Endothelial cell of umbilical vein (primary cell): Measurements from ENCODE around the gene PTGES3. TPM values are rescaled to one million over a fixed set of nuclear protein-coding genes. Genes with fewer than 3 reads are reported as not detected.

Experiments
- BruUV-seq: library from RNA; stranded (reverse); fragments of 400-500 nt; replicated peaks from 2 replicates; lab custom pipeline; 2021; lab: Mats Ljungman, UMichigan
- CTCF ChIA-PET: fragments of 300-600, 350-600 bp; sonication (Branson Sonifier 250); formaldehyde crosslinking; loops from one replicate; lab custom pipeline; 2021; ENCODE audit warnings: antibody characterized with exemption, inconsistent platforms; lab: Charles Lee
- POLR2A ChIA-PET: fragments of 300-600, 350-600 bp; sonication (Branson Sonifier 250); formaldehyde crosslinking; loops from one replicate; lab custom pipeline; 2021; ENCODE audit warnings: antibody characterized with exemption, inconsistent platforms; lab: Charles Lee
- DNase-seq: peaks from one replicate; pipeline ENCODE4 v3.0.0-alpha.2; 2011; ENCODE audit warnings: low read depth, low spot score
- FAIRE-seq: peaks from 2 replicates; lab custom pipeline; 2011; peaks lifted over from hg19 to GRCh38; lab: Jason Lieb, UNC
- H2AFZ ChIP-seq: 2 replicates; pipeline ENCODE4 v1.6.0; 2012; ENCODE audit warnings: low read depth, low read length, control low read depth, inconsistent platforms
- H3K27ac ChIP-seq: 2 replicates; pipeline ENCODE4 v1.5.1; 2011; ENCODE audit warnings: low read depth, mild to moderate bottlenecking, control low read depth, low read length, moderate library complexity; ENCODE audit not compliant: insufficient read depth
- H3K27me3 ChIP-seq, 2 experiments: 2 replicates each; pipeline versions ENCODE4 v1.6.0 to v1.6.1; 2011; ENCODE audit warnings: low read length in 2 of 2, mixed read lengths in 1 of 2; ENCODE audit not compliant: control insufficient read depth in 2 of 2, insufficient read depth in 2 of 2
- H3K36me3 ChIP-seq, 2 experiments: 2 replicates in 1 of 2; 3 replicates in 1 of 2; pipeline ENCODE4 v1.5.1; 2011; ENCODE audit warnings: low read length in 2 of 2, mild to moderate bottlenecking in 1 of 2, moderate library complexity in 1 of 2; ENCODE audit not compliant: control insufficient read depth in 2 of 2, insufficient read depth in 2 of 2; ENCODE audit errors: extremely low read depth in 1 of 2
- H3K4me1 ChIP-seq: 3 replicates; pipeline ENCODE4 v1.5.1; 2011; ENCODE audit warnings: mild to moderate bottlenecking, low read length; ENCODE audit not compliant: control insufficient read depth, insufficient read depth; ENCODE audit errors: extremely low read depth
- H3K4me2 ChIP-seq: 2 replicates; pipeline ENCODE4 v1.6.1; 2011; ENCODE audit warnings: low read length, control low read depth, mixed read lengths; ENCODE audit not compliant: insufficient read depth
- H3K4me3 ChIP-seq, 3 experiments: fragments of 200-600 bp in 1 of 3; sonication (generic), shearing (Covaris generic) in 1 of 3; replicated peaks in 1 of 3; 2 replicates each; pipeline ENCODE4 v1.5.1; 2011 to 2016; ENCODE audit warnings: control low read depth in 3 of 3, low read length in 3 of 3, mild to moderate bottlenecking in 2 of 3, inconsistent platforms in 1 of 3, low read depth in 1 of 3, moderate library complexity in 1 of 3; ENCODE audit not compliant: insufficient read depth in 1 of 3
- H3K79me2 ChIP-seq: 2 replicates; pipeline ENCODE4 v1.6.0; 2012; ENCODE audit warnings: low read length, inconsistent platforms; ENCODE audit not compliant: control insufficient read depth, insufficient read depth
- H3K9ac ChIP-seq: replicated peaks from 2 replicates; pipeline ENCODE3; 2011; ENCODE audit warnings: low read length, control low read depth; ENCODE audit not compliant: insufficient read depth; ENCODE audit errors: extremely low read depth
- H3K9me1 ChIP-seq: replicated peaks from 3 replicates; pipeline ENCODE4 v1.6.0; 2011; ENCODE audit warnings: mild to moderate bottlenecking, low read length; ENCODE audit not compliant: control insufficient read depth, insufficient read depth; ENCODE audit errors: extremely low read depth
- H3K9me3 ChIP-seq: replicated peaks from 2 replicates; pipeline ENCODE4 v1.5.1; 2012; ENCODE audit warnings: low read length, inconsistent platforms; ENCODE audit not compliant: control insufficient read depth, insufficient read depth
- H4K20me1 ChIP-seq: replicated peaks from 2 replicates; pipeline ENCODE3; 2011; ENCODE audit warnings: mild to moderate bottlenecking, low read length; ENCODE audit not compliant: control insufficient read depth, insufficient read depth; ENCODE audit errors: extremely low read depth
- CTCF ChIP-seq, 2 donors: IDR thresholded peaks; 1 replicate in 1 of 2; 2 replicates in 1 of 2; pipeline ENCODE4 v1.5.1; 2011; ENCODE audit warnings: low read length in 2 of 2, mild to moderate bottlenecking in 2 of 2, moderate library complexity in 2 of 2, control low read depth in 1 of 2, inconsistent platforms in 1 of 2, low read depth in 1 of 2; ENCODE audit not compliant: insufficient read depth in 1 of 2; ENCODE audit errors: extremely low read depth in 1 of 2
- EZH2 ChIP-seq: IDR thresholded peaks from 2 replicates; pipeline ENCODE4 v1.6.1; 2012; ENCODE audit warnings: borderline replicate concordance, low read depth, mild to moderate bottlenecking, moderate library complexity, low read length, inconsistent platforms; ENCODE audit not compliant: severe bottlenecking
- FOS ChIP-seq: IDR thresholded peaks from 2 replicates; pipeline ENCODE4 v1.6.1; 2011; ENCODE audit warnings: mild to moderate bottlenecking, low read length, moderate library complexity, borderline replicate concordance; ENCODE audit not compliant: insufficient read depth
- GATA2 ChIP-seq: IDR thresholded peaks from 2 replicates; pipeline ENCODE4 v1.7.0; 2011; ENCODE audit warnings: low read depth, mild to moderate bottlenecking, moderate library complexity, mixed read lengths, low read length; ENCODE audit not compliant: insufficient read length, insufficient read depth
- JUN ChIP-seq: IDR thresholded peaks from 2 replicates; pipeline ENCODE4 v1.6.1; 2011; ENCODE audit warnings: borderline replicate concordance, low read depth; ENCODE audit not compliant: insufficient read length, insufficient read depth
- MYC ChIP-seq: IDR thresholded peaks from one replicate; pipeline ENCODE4 v1.6.1; 2011; ENCODE audit warnings: mild to moderate bottlenecking, low read depth, low read length
- POLR2A ChIP-seq: IDR thresholded peaks from 2 replicates; pipeline ENCODE4 v1.6.1; 2012; ENCODE audit warnings: low read depth, mild to moderate bottlenecking, control low read depth, low read length
- POLR2AphosphoS5 ChIP-seq: IDR thresholded peaks from 2 replicates; pipeline ENCODE4 v1.6.1; 2012; ENCODE audit warnings: low read depth, mild to moderate bottlenecking, control low read depth, low read length, moderate library complexity; ENCODE audit not compliant: insufficient read depth
- dilution Hi-C: fragments of 300-500 bp; cut with MboI; formaldehyde crosslinking; loops from one replicate; pipeline ENCODE4 v1.15.0; 2019; ENCODE audit warnings: low sequenced_read_pairs; ENCODE audit not compliant: extremely low pct_ligation_motif_present
- intact Hi-C: fragments of 100-400 bp; cut with micrococcal nuclease; formaldehyde crosslinking; loops from one replicate; pipeline ENCODE4 v1.10.0; 2022
- polyA plus RNA-seq, 4 experiments: library from polyadenylated mRNA; depleted of rRNA in 3 of 4; stranded (reverse) in 3 of 4; unstranded in 1 of 4; fragments of >200 nt; gene quantifications; 2 replicates each; pipeline versions ENCODE4 v1.2.1 to v1.2.3, GENCODE V29; 2011 to 2012; ENCODE audit warnings: missing spikeins in 1 of 4
- total RNA-seq: library from RNA; stranded (reverse); gene quantifications from 2 replicates; pipeline ENCODE4 v1.2.3, GENCODE V29; 2021

Gene PTGES3
- total and polyA plus RNA-seq, 2 donors (not counting 3 experiments of a cell fraction or from before 2014, with no cell fraction given) = 48.5 to 278 TPM

GRCh38 chr12:56714431-56714929 is 26.4 kb upstream of the PTGES3 start:
- Histone ChIP-seq H2AFZ (no peak overlapping the region), H3K9ac (no peak overlapping the region), H3K4me1 (no peaks in the 10 kb centered on the region), H3K27ac (no peak overlapping the region), H3K79me2 (peaks cover 45% of the 10 kb centered on the region), H3K4me3 (no peak overlapping the region), H3K27me3 (no peaks in the 10 kb centered on the region), H3K4me2 (no peak overlapping the region), H3K36me3 (peaks cover 27 to 35% of the 10 kb centered on the region in 2 experiments), H3K9me1 (no peaks in the 10 kb centered on the region), H3K9me3 (no peaks in the 10 kb centered on the region), H4K20me1 (no peaks in the 10 kb centered on the region)
- POLR2A ChIA-PET = no interaction called here
- CTCF ChIA-PET = no interaction called here
- FAIRE-seq (no peak), DNase-seq (no peak)
- BruUV-seq = no TSS peak
- TF ChIP-seq POLR2A (no peak), FOS (no peak), MYC (no peak), EZH2 (no peak), JUN (no peak), GATA2 (no peak), POLR2AphosphoS5 (no peak), CTCF (IDR thresholded peaks at IDR 0.05; ENCODE audit: extremely low read depth in 1 of 2, insufficient read depth in 1 of 2, low read depth in 1 of 2, low read length in 2 of 2) (no peak)
- intact Hi-C loops = no loop called here
- dilution Hi-C loops = no loop called here
